KOPT-K1 (cell line): ENCODE measurements around the gene MED10.

ENCODE experiments used
- H3K27ac ChIP-seq: fragments of 200-600 bp; sonication (generic); 2 replicates; pipeline ENCODE4 v1.5.1; 2016; ENCODE audit warnings: antibody characterized with exemption, mild to moderate bottlenecking, low read depth, low read length; ENCODE audit not compliant: poor library complexity, severe bottlenecking
- H3K36me3 ChIP-seq: fragments of 200-600 bp; sonication (generic); 2 replicates; pipeline ENCODE4 v1.5.1; 2017; ENCODE audit warnings: antibody characterized with exemption, mild to moderate bottlenecking, low read length, moderate library complexity; ENCODE audit not compliant: insufficient read depth
- H3K9me3 ChIP-seq: fragments of 200-600 bp; sonication (generic); 2 replicates; pipeline ENCODE4 v1.5.1; 2017; ENCODE audit warnings: antibody characterized with exemption, low read length, mild to moderate bottlenecking; ENCODE audit not compliant: insufficient read depth, poor library complexity, severe bottlenecking

The MED10 gene

GRCh38 chr5:6377905-6378765 is at the start of gene MED10:
TSS of gene MED10 (minus strand) at chr5:6378547. CDS start at chr5:6378483, 64 bp downstream.
- Histone ChIP-seq H3K36me3 (peaks cover 40% of the 10 kb centered on the region), H3K9me3 (no peaks in the 10 kb centered on the region), H3K27ac (peak within 1 kb of the TSS; percentile 81)

- H3K36me3 ChIP-seq: no peaks in the 10 kb centered on the region
- H3K27ac ChIP-seq: no peak overlapping the region
- H3K9me3 ChIP-seq: no peaks in the 10 kb centered on the region
These were observed 49.3 kb upstream of the MED10 start for GRCh38 chr5:6427694-6428093.

GRCh38 chr5:6424700-6425099 is 46.4 kb upstream of the MED10 start:
- Histone ChIP-seq H3K9me3 (no peaks in the 10 kb centered on the region), H3K27ac (no peak overlapping the region), H3K36me3 (no peaks in the 10 kb centered on the region)

GRCh38 chr5:6424110-6424659 is 45.8 kb upstream of the MED10 start:
- no peak overlapping the region for H3K27ac ChIP-seq
- H3K9me3 ChIP-seq: no peaks in the 10 kb centered on the region

GRCh38 chr5:6423327-6424109 is 45.2 kb upstream of the MED10 start:
- H3K9me3 ChIP-seq: no peaks in the 10 kb centered on the region
- no peak overlapping the region for H3K27ac ChIP-seq

More at GRCh38 chr5:6424110-6424659, 45.8 kb upstream of the MED10 start:
- H3K36me3 ChIP-seq: no peaks in the 10 kb centered on the region

GRCh38 chr5:6419340-6419852 is 41.0 kb upstream of the MED10 start:
- no peaks in the 10 kb centered on the region for H3K36me3 ChIP-seq
- H3K27ac ChIP-seq: no peak overlapping the region
- H3K9me3 ChIP-seq: no peaks in the 10 kb centered on the region

More at GRCh38 chr5:6423327-6424109, 45.2 kb upstream of the MED10 start:
- H3K36me3 ChIP-seq: no peaks in the 10 kb centered on the region

GRCh38 chr5:6418679-6419276 is 40.4 kb upstream of the MED10 start:
- Histone ChIP-seq H3K27ac (no peak overlapping the region), H3K9me3 (no peaks in the 10 kb centered on the region), H3K36me3 (no peaks in the 10 kb centered on the region)

GRCh38 chr5:6417657-6418056 is 39.3 kb upstream of the MED10 start:
- no peak overlapping the region for H3K27ac ChIP-seq
- no peaks in the 10 kb centered on the region for H3K36me3 ChIP-seq

GRCh38 chr5:6412811-6413210 is 34.5 kb upstream of the MED10 start:
- no peaks in the 10 kb centered on the region for H3K36me3 ChIP-seq
- H3K9me3 ChIP-seq: no peaks in the 10 kb centered on the region
- no peak overlapping the region for H3K27ac ChIP-seq

More at GRCh38 chr5:6417657-6418056, 39.3 kb upstream of the MED10 start:
- no peaks in the 10 kb centered on the region for H3K9me3 ChIP-seq

- Histone ChIP-seq H3K36me3 (no peaks in the 10 kb centered on the region), H3K27ac (no peak overlapping the region), H3K9me3 (no peaks in the 10 kb centered on the region)
These were observed 32.8 kb upstream of the MED10 start for GRCh38 chr5:6411141-6411540.

- Histone ChIP-seq H3K27ac (no peak overlapping the region), H3K36me3 (no peaks in the 10 kb centered on the region), H3K9me3 (no peaks in the 10 kb centered on the region)
These were observed 32.1 kb upstream of the MED10 start for GRCh38 chr5:6410421-6410820.

- H3K36me3 ChIP-seq: no peaks in the 10 kb centered on the region
- H3K27ac ChIP-seq: no peak overlapping the region
These were observed 30.5 kb upstream of the MED10 start for GRCh38 chr5:6408627-6409446.

GRCh38 chr5:6408260-6408596 is 29.9 kb upstream of the MED10 start:
- no peak overlapping the region for H3K27ac ChIP-seq
- H3K9me3 ChIP-seq: no peaks in the 10 kb centered on the region
- no peaks in the 10 kb centered on the region for H3K36me3 ChIP-seq

More at GRCh38 chr5:6408627-6409446, 30.5 kb upstream of the MED10 start:
- H3K9me3 ChIP-seq: no peaks in the 10 kb centered on the region

GRCh38 chr5:6407558-6408259 is 29.4 kb upstream of the MED10 start:
- Histone ChIP-seq H3K9me3 (no peaks in the 10 kb centered on the region), H3K27ac (no peak overlapping the region), H3K36me3 (no peaks in the 10 kb centered on the region)
